HTR-8/SVneo (cell line): ENCODE data around the gene SPRED2.

Source experiments
- DNase-seq: peaks from one replicate; pipeline ENCODE4 v3.0.0; 2011; ENCODE audit warnings: low spot score, mixed read lengths; ENCODE audit not compliant: insufficient read length
- FAIRE-seq: peaks from 2 replicates; lab custom pipeline; 2011; peaks lifted over from hg19 to GRCh38; lab: Jason Lieb, UNC

SPRED2 gene, protein sequence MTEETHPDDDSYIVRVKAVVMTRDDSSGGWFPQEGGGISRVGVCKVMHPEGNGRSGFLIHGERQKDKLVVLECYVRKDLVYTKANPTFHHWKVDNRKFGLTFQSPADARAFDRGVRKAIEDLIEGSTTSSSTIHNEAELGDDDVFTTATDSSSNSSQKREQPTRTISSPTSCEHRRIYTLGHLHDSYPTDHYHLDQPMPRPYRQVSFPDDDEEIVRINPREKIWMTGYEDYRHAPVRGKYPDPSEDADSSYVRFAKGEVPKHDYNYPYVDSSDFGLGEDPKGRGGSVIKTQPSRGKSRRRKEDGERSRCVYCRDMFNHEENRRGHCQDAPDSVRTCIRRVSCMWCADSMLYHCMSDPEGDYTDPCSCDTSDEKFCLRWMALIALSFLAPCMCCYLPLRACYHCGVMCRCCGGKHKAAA

DNA sequence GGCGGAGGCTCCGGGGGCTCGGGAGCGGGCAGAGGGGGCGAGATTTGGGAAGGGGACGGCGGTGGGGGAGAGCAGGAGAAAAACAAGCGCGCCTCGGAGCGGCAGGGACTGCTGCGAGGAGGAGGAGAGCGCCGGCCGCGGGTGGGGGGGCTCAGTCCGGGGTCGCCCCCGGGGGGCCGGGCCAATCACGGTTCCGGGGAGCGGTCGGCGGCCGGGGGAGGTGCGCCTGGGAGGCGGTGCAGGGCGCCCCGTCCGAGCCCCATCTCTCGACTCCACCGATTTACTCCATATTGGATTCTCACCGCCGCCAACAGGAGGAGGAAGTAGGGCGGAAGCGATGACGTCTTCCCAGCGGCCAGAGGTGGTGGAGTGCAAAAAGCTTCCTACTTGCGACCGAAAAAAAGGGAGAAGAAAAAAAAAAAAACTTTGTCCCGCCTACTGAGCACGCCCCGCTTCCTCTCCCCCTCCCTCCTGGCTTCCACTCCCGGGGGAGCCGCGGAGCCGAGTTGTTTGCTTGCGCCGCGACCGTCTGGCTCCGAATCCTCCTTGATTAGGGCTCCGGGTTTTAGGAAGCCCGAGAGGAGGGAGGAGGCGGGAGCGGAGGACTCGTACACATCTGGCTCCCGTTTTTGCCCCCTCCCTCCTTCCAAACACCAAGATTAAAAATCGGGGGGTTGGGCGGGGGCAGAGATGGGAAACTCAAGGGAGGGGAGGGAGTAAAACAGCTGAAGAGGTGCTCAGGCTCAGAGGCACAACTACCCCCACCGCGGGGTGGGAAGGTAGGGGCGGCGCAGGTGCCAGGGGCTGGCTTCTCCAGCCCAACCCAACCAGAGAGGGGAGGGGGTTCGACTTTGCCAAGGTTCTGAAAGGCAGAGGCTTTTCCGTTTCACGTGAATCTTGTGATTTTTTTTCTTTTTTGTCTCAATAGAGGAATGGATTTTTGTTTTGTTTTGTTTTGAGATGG, at the start of gene SPRED2:
Gene SPRED2, minus strand, starts transcription at position 373 of the 964 bp plus-strand sequence. CDS start 612 bp downstream, outside the sequence.
- DNase-seq (peak; percentile 89), FAIRE-seq (no peak)

DNA sequence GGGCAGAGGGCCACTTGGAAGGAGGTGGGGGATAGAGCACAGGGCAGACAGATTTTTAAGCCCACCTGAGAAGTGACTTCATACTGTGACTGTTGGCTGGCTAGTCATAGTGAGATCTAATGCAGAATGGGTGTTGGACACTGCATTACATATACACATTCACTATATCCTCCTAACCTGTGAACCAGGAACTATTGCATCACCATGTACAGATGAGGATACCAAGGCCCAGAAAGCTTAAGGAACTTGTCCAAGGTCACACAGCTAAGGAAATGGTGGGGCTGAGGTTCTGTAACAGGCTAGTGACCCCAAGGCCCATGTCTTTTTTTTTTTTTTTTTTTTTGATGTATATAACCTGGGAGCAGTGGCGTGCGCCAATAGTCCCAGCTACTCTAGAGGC, 49.6 kb upstream of the SPRED2 start:
- DNase-seq (no peak), FAIRE-seq (no peak)

DNA sequence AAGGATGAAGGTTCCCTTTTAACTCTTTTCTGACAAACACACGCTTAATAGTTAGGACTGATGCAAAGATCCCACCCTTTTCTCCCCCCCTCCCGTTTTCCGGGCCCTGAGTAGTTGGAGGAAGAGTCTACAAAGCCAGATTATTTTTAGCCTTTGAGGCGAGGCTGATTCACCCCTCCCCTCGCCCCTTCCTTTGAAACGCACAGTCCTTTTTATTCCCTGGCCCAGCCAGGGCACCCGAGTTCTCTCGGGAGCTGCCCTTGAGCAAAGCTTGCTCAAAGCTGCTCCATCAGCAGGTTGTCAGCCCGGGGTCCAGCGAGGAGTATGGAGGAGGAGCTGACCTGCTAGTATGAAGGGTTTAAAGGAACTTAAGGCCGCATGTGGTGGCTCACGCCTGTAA, 47.1 kb upstream of the SPRED2 start:
- DNase-seq: no peak

DNA sequence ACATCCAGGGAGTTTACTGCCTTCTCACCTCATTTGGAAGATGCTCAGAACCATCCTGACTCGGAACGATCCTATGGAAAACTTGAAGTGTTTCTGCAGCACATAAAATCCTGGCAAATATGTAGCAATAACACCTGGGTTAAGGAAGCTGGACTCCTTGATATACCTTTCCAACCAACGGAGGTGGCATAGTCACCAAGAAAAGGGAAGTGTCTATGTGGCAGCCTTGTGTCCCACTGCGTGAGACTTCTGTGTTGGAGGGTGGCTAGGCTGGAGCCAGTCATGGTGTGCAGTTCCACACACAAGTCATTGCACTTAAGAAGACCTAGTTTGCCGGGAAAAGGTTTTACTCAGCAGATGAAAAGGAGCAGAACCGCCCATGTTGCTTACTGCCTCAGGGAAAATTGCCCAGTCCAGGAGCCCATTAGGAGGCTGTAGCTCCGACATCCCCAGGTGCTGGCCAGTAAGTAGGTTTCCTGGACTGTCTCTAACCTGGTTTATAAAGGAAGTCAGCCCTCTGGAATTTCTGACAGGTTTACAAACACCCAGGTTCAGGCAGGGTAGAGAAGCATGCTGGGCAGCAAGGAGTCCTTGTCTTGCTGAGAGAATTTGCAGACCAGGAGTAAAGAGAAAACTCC, 46.2 kb upstream of the SPRED2 start:
- DNase-seq: no peak
- no peak for FAIRE-seq

More for the DNA sequence above, 47.1 kb upstream of the SPRED2 start:
- no peak for FAIRE-seq

DNA sequence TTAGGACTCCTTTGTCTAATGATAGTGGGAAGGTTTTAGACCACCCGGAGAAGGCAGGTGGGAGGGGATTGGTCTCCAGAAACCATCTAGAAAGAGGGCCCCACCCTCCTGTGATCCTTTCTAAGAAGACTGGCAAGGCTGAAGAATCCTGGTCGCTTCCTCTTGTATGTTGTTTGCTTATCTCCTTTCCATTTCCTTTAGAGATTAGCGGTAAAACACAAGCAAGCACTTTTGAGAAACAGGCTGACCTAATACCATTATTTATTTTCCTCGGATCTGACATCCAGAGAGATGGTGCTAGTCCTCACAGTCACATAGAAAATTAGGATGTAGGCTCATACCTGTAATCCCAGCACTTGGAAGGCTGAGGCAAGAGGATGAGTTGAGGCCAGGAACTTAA, 45.2 kb upstream of the SPRED2 start:
- no peak for DNase-seq
- no peak for FAIRE-seq

DNA sequence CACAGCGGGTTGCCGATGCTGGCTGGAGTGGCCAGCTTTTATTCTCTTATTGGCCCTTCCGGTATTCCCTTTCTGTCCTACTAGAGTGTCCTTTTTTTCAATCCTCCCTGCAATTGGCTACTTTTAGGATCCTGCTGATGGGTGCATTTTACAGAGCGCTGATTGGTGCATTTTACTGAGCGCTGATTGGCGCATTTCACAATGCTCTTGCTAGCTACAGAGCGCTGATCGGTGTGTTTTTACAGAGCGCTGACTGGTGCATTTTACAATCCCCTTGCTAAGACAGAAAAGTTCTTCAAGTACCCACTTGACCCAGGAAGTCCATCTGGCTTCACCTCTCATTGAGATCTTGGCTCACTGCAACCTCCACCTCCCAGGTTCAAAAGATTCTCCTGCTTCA, 44.4 kb upstream of the SPRED2 start:
- DNase-seq: no peak
- FAIRE-seq: no peak

DNA sequence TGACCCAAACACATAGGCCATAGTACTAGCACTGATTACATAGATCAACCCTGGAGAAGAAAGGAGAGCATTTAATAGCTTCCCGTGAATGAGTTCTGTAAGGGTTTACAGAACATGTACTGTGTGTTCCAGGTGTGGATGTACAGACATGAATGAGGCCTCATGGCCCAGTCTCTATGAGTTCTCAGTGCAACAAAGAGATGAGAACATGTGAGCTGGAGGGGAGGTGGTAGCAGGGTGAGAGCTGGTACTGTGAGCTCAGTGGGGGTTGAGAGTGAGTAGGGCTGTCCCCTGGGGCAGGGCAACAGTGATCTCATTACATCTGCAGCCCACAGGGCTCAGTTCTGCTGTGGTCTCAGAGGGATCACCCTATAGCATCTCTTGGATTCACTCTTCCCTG, 42.6 kb upstream of the SPRED2 start:
- FAIRE-seq: no peak
- no peak for DNase-seq

DNA sequence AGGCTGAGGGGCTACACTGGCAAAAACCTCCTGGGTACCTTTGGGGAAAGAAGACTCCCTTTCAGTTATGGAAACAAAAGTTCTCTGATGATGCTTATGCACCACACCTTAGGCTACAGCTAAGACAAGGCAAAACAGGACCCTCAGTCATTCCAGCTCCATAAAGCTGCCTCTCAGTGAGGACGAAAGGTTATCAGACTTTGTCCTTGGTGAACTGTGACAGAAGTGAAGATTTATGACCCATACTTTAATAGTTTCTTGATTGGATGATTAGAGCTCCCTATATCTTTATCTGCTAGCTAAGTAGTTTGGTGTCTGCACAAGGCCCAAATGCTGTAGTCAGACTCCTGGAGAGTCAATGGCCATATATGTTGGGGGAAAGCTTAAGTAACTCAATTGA, 40.6 kb upstream of the SPRED2 start:
- FAIRE-seq (no peak), DNase-seq (no peak)

DNA sequence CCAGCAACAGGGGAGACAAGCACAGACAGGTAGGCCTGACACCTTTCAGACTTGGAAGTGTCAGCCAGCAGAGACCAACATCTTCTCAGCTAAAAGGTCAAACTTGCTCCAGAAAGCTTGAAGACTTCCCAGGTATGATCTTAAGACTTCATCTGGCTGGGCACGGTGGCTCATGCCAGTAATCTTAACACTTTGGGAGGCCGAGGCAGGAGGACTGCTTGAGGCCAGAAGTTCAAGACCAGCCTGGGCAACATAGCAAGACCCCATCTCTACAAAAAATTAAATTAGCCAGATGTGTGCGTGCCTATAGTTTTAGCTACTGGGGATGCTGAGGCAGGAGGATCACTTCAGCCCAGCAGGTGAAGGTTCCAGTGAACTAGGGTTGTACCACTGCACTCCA, 39.0 kb upstream of the SPRED2 start:
- FAIRE-seq: no peak
- DNase-seq: no peak

DNA sequence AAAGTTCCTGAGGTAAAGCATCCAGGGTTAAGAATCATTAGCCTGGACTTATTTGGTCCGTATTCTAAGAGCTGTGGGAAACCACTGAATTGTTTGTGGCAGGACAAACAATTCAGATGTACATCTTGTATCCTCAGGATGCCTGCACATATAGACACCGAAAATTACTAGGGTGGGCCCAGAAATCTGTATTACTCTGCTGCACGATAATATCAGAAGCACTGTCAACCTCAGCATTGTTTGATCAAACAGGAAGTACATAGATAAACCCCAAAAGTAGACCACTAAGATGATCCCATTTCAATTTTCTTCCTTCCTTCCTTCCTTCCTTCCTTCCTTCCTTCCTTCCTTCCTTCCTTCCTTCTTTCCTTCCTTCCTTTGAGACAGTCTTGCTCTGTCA, 34.2 kb upstream of the SPRED2 start:
- FAIRE-seq (no peak), DNase-seq (no peak)

DNA sequence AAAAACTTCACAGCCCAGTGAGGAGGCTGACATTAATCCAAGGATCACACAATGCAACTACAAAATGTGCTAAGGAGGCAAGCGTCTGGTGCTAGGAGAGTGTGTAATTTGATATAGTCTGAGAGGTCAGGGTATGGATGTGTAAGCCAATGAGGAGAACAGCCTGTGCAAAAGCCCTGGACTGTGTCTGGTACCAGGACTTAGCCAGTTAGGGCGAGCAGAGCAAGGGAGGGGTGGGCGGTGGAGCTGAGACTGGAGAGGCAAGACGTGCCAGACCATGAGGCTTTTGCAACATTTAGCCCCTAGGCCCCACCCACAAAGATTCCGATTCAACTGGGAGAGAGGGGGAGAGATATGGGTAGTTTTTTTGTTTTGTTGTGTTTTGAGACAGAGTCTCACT, 33.5 kb upstream of the SPRED2 start:
- DNase-seq: no peak
- no peak for FAIRE-seq

DNA sequence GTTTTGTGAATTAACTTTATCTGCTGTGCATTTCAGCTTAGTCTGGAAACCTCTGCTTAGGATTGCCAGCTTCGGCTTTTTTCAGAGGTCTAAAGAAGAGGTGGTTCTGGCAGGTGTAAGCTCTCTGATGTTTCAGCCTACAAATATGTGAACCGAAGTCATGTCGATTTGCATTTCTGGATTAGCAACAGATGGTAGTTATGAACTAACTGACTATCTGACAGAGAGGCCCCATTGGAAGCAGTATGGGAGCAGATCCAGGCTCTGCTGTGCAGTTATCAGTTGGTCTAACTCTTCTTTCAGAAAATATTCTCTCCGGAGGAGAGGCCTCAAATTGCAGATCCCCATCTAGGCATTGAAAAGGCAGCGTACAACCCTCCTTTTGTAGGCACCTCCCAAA, 32.7 kb upstream of the SPRED2 start:
- DNase-seq: no peak
- no peak for FAIRE-seq

DNA sequence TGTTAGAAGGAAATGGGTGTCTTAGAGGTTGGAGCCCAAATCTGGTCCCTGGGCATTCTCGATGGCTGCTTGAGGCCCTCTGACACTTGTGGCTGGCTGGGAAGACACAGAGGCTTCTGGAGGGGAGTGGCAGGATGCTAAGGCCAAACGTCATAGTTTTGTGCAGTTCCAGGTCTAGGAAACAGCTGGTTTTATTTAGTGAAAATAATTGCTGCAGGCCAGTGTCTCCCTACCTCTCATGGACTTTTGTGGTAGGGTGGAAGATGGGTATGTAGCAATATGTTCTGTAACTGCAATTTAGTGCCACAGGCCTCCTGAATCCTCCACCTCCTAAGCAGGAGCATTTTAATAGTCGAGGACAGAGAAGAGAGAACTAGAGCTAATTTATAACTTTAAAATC, 32.2 kb upstream of the SPRED2 start:
- FAIRE-seq (no peak), DNase-seq (no peak)

DNA sequence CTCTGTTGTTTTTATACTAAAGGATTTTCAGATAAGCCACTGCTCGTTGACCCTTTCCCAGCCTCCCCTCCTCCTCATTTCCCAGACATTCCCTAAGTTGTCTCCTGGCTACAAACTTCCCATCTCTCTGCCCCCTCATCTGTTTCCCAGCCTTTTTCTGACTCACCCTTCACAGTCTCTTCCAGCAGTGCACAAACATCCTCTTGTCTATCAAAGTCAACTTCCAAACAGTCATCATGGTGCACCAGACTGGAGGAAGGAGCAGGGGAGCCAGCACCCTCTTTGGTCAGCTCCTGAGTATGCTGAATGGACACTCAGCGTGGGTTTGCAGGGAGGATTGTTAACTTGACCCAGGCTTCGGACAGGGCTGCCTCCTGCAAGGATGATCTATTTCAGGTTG, 26.6 kb upstream of the SPRED2 start:
- DNase-seq: no peak

DNA sequence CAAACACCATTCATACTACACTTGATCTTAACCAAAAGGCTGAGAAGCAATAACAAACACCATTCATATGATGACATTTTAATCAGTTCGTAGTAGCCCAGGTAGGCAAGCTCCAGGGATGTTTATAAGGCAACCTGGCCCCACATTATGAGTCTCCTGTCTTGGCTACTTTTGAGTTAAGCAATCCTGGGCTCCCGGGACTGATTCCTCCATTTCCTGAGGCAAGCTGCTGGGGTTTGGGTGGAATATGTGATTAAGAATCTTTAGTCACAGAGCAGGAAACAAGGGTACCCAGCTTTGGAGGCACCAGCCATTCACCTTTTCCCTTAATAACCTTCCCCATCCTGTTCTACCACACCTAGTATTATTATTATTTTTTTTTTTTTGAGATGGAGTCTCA, 24.5 kb upstream of the SPRED2 start:
- FAIRE-seq (no peak), DNase-seq (no peak)

More for the DNA sequence above, 26.6 kb upstream of the SPRED2 start:
- FAIRE-seq: peak; percentile 26

DNA sequence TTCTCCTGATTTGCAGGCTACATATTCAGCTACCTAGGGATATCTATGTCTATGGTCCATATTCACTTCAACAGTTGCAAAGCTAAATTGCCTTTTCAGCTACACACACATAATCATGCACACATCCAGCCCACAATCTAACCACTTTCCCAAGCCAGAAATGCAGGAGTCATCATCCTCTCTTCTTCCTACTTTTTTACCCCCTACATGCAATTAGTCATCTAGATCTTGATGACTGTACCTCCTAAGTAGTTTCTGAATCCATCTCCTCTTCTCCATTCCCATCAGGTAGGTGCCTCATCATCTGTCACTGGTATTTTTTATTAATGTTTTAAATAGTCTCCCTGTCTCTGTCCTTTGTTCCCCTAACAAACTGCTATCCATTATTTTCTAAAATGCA, 23.7 kb upstream of the SPRED2 start:
- DNase-seq: peak; percentile 10
- FAIRE-seq: no peak

DNA sequence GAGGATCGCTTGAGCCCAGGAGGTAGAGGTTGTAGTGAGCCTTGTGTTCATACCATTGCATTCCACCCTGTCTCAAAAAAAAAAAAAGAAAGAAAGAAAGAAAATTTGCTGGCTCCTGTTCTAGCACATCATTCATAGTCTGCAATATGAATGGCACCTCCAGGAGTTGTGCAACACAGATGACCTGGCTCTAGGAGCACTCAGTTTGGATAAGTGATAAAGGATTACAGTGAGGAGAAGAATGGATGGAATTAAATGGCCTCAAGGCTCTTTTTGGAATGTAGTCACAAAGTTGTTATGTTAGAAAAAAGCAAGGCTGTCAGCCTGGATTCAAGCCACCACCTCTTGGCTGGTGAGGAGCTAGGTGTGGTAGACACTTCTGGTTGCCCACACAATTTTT, 21.5 kb upstream of the SPRED2 start:
- DNase-seq (no peak), FAIRE-seq (no peak)

DNA sequence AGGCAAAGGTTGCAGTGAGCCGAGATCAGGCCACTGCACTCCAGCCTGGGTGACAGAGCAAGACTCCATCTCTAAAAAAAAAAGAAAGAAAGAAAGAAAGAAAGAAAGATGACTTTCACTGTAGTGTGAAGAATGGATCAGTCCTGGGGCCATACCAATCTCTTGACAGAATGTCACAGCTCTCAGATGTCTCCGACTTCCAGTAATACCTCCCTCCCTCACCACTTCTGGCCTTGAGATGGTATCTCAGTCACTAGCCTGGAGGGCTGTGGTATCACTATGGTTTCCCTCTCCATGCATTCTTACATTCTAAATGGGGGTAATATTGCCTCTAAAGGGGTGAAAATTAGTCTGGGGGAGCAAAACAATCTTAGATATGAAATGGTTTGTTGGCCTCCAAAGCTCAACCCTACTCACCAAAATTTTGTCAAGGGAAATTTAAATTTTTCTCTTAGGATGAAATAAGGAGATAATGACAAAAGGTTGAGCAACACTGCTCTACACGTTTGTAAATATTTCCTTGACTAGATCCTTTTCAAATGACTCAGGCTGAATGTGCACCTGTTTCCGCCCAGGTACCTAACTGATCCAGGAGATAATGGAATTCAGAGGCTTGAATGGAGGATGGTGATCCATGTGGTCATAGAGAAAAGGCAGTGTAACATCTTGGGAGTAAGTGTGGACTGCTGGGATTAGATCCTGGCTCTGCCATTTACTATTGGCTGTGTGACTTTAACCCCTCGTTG, 19.9 kb upstream of the SPRED2 start:
- no peak for DNase-seq

DNA sequence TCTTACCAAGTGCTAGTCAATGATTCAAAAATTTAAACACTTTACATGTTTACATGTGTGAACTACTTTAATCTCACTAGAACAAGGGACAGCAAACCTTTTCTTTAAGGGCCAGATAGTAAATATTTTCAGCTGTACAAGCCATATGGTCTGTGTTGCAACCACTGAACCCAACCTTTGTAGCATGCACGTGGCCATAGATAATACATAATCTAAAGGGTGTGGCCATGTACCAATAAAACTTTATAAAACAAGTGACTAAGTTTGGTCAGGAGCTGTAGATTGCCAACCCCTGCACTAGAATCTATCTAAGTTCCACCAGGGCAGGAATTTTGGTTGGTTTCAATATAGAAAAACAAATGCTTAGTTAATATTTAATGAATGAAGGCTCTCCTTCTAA, 18.4 kb upstream of the SPRED2 start:
- FAIRE-seq (no peak), DNase-seq (no peak)

More for the DNA sequence above, 19.9 kb upstream of the SPRED2 start:
- no peak for FAIRE-seq

DNA sequence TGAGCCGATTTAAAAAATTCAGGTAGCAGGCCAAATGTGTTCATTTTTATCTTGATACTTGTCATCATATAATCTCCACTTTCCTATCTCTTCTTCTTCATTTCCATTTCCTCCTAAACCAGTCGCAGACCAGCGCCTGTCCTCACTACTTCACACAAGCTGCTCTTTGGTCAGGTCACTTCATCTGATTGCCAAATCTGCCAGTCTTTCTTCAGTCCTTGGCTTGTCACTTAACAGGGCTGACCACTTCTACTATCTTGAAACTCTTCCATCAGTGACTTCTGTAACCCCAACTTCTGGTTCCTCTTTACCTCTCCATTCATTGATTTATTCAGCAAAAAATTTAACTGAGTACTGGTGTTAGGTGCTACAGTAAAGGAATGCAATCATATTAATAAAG, 18.0 kb upstream of the SPRED2 start:
- no peak for FAIRE-seq
- DNase-seq: no peak
